Measurements from ENCODE around the gene EHBP1L1. TPM values are rescaled to one million over a fixed set of nuclear protein-coding genes. Genes with fewer than 3 reads are reported as not detected.
"Not testable (repeated sequence)": the region's sequence is repeated elsewhere in the genome, so short reads cannot be mapped to it uniquely, and the experiment has no call there.

Gene EHBP1L1
- total RNA-seq, 1 donor from 2014 or later = 149 TPM

DNA sequence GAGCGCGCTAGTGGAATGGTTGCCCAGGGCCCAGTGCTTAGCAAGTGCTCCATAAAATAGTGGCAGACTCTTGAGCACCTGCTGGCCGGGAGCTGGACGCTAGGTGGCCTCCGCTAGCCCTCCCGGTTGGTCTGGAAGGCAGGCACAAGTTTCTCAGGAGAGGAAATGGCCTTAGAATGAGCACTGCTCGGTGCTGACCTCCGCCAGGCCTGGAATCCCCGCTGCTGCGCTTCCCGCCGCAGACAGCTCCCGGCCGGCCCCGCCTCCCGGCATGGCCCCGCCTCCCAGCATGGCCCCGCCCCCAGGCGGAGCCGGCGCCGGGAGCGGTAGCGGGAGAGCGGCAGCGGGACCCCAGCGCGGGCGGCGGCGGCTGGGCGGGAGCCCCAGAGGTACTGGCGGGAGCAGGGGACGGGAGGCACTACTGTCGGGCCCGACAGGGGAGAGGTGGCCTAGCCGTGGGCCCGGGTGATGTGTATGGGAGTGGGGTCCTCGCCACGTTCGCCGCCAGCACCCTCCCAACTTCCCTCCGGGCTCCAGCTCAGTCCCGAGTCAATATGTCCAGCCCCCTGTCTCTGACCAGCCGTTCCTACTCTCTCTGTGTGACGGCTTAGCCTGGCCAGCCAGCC lies 62.1 kb downstream of the EHBP1L1 start, which contains the start of gene SIPA1:
Gene SIPA1, plus strand, starts transcription at position 308 of the 626 bp plus-strand sequence. CDS start 2,821 bp downstream, outside the sequence.
- ATAC-seq (peak; percentile 79), DNase-seq (ENCODE audit: low spot score) (peak; percentile 89)
- intact Hi-C loops (cut with DNase I) = no loop called here

DNA sequence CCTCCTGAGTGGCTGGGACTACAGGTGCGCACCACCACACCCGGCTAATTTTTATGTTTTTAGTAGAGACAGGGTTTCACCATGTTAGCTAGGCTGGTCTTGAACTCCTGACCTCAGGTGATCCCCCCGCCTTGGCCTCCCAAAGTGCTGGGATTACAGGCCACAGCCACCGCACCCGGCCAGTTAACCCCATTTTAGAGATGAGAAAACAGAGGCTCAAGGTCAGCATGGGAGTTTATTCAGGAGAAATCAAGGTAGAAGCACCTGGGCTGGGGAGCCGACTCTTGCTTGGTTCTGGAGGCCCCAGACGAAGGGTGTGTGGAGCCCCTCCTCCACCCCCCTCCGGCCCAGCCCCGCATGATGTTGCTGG lies 63.4 kb downstream of the EHBP1L1 start:
- ATAC-seq; intact Hi-C loops (cut with DNase I); DNase-seq (ENCODE audit: low spot score): not testable (repeated sequence)

DNA sequence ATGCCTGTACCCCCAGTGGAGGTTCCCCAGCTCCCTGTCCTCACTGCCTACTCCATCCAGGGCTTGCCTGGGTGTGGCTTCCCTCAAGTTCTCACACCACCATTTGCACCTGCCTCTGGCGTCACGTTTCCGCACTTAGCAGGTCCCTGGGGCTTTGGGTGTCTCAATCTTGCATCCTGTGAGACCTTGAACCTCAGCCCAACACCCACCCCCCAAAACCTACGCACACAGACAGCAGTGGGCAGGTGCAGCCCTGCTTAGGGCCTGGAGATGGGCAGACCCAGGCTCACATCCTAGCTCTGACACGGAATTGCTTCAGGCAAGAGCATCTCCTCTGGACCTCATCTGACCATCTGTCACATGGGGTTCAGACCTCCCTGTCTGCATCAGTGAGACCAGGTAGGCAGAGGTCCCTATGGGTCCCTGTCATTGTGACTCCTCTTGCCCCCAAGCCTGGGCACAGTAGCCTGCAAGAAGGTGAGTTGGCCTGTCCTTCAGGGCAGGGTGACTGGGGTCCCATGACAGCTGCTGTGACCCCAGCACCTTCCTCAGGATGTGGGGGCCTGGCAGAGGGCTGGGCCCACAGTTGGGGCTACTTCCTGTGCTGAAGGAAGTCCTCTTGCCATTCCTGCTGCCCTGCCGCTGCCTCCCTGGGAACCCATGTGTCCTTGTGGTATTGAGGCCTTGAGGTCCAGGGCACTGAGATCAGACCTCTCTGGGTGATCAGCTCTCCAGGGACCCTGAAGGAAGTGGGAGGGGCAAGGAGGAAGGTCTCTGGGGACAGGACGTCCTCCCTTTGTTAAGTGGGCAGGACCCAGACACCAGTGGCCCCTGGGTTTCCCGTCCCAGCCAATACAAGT lies 64.0 kb downstream of the EHBP1L1 start:
- peak; percentile 0 for ATAC-seq
- DNase-seq (ENCODE audit: low spot score) = no peak
- intact Hi-C loops (cut with DNase I) = no loop called here

- DNase-seq (ENCODE audit: low spot score) (no peak), ATAC-seq (peak; percentile 7)
- intact Hi-C loops (cut with DNase I) = no loop called here
Measured at GRCh38 chr11:65640483-65641296, 64.8 kb downstream of the EHBP1L1 start.

GRCh38 chr11:65641297-65642013 lies 65.6 kb downstream of the EHBP1L1 start:
- DNase-seq (ENCODE audit: low spot score) (no peak), ATAC-seq (no peak)
- intact Hi-C loops (cut with DNase I) = no loop called here

Small RNA genes within 50 kb of the gene (microRNA-seq; reads per million reads assigned to microRNA genes)
- gene MIR4690 = not detected

Other genes with a start within 250 kb of the EHBP1L1 start
- 62.5 TPM for gene DPF2, start 242.2 kb upstream of the EHBP1L1 start, total RNA-seq
- gene TIGD3, start 221.3 kb upstream of the EHBP1L1 start, total RNA-seq = not detected
- gene SLC25A45, start 193.4 kb upstream of the EHBP1L1 start, total RNA-seq = 12.0 TPM
- 65.9 TPM for gene FRMD8, start 189.4 kb upstream of the EHBP1L1 start, total RNA-seq
- 1,255 TPM for gene NEAT1, start 153.3 kb upstream of the EHBP1L1 start, total RNA-seq
- 14,857 TPM for gene MALAT1, start 77.0 kb upstream of the EHBP1L1 start, total RNA-seq
- 64.0 TPM for gene SCYL1, start 51.0 kb upstream of the EHBP1L1 start, total RNA-seq
- 306 TPM for gene LTBP3, start 17.7 kb upstream of the EHBP1L1 start, total RNA-seq
- 23.7 TPM for gene ZNRD2, start 5.6 kb upstream of the EHBP1L1 start, total RNA-seq
- gene FAM89B, start 3.5 kb upstream of the EHBP1L1 start, total RNA-seq = 44.1 TPM
- 1.5 TPM for gene KCNK7, start 19.7 kb downstream of the EHBP1L1 start, total RNA-seq
- gene MAP3K11, start 38.2 kb downstream of the EHBP1L1 start, total RNA-seq = 132 TPM
- 23.9 TPM for gene PCNX3, start 39.7 kb downstream of the EHBP1L1 start, total RNA-seq
- 86.9 TPM for gene SIPA1, start 62.0 kb downstream of the EHBP1L1 start, total RNA-seq
- 95.6 TPM for gene RELA, start 86.9 kb downstream of the EHBP1L1 start, total RNA-seq
- gene KAT5, start 136.2 kb downstream of the EHBP1L1 start, total RNA-seq = 81.5 TPM
- gene RNASEH2C, start 144.7 kb downstream of the EHBP1L1 start, total RNA-seq = 42.5 TPM
- 12.9 TPM for gene AP5B1, start 204.9 kb downstream of the EHBP1L1 start, total RNA-seq
- not detected for gene OVOL1, start 211.0 kb downstream of the EHBP1L1 start, total RNA-seq

All from sciatic nerve (tissue), 2 donors.